ENCODE results near the gene KLHL36.

Gene KLHL36

DNA sequence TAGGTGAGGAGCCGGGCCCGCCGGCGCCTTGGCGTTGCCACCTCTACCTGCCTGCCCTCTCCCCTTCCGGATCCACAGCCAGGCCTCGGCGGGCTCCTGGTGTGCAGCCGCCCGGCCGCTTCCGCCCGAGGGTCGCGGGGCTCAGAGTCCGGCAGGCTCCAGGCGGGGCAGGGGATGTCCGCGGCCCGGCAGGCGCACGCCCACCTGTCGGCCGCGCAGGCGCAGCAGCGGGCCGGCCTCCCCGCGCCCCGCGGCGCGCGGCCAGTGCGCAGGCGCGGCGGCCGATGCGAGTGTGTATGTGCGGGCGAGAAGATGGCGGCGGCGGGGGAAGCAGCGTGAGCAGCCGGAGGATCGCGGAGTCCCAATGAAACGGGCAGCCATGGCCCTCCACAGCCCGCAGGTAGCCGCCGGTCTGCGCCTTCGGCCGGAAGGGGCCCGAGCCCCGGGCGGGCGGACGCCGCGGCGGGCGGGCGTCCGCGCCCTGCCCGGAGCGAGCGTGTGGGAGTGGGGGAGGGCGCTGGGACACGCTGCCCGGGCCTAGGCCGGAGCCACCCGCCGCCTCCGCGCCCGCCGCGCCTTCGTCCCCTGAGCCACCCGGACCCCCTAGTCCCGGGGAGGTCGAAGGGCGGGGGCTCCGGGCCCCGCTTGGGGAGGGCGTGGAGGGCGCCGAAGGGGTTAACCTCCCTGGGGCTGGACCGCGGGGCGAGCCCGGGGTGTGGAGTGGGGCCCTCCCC, 51.6 kb downstream of the KLHL36 start, which contains the start of gene USP10:
USP10 (plus strand) TSS at position 289 of the 734 bp plus-strand sequence; CDS start at position 380, 91 bp downstream.
- DNase-seq = peak; percentile 70

DNA sequence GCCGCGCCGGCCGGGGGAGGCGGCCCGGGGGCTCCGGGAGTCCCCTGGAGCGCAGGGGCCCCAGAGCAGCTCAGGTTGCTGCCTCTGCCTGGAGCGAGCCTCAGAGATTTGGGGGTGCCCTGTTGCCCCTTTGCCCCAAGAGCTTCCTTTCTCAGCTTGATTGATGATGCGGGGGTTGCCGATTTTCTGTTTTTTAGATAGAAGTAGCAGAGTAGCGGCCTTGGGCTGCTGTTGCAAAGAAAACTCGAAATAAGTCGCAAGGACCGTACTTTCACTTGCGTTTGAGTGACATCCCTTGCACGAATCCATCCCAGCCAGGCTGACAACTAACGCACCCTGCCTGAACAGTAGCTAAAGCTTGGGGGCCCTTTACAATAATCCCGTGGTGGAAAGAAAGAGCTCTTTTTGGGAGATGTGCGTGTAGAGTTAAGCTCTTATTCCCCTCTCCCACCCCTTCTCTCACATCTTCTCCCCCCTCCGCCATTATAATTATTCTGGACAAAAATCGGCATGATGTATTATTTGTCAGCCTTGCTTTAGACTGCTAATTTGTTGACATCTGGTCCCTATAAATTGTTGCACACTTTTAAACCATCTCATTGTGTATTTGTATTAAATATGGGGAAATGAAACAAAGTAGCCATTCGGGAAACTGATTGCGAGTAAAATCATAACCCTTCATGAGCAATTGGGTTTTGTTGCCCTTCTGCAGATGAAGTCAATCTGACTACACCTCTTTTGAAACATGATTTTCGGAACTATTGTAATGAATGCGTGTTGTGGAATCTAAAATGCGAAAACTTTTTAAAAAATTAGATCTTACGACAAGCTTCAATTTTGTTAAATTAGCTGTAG, 52.4 kb downstream of the KLHL36 start:
- no peak for DNase-seq

DNA sequence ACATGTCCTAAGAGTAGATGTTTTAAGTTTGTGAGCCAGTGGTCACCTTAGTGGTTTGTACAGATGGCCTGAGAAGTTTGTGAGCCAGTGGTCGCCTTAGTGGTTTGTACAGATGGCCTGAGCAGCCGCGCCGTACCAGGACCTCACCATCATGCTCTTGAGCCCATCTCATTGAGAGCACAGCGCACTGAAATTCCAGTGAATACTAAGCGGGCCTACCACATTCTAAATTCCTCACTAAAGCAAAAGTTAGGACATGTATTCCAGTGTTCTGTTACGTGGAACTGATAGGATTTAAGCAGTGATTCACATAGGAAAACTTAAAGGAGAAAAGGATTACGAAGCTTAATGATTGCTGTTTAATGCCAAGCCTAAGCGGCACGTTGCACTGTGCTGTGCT, 55.4 kb downstream of the KLHL36 start:
- no peak for DNase-seq

DNA sequence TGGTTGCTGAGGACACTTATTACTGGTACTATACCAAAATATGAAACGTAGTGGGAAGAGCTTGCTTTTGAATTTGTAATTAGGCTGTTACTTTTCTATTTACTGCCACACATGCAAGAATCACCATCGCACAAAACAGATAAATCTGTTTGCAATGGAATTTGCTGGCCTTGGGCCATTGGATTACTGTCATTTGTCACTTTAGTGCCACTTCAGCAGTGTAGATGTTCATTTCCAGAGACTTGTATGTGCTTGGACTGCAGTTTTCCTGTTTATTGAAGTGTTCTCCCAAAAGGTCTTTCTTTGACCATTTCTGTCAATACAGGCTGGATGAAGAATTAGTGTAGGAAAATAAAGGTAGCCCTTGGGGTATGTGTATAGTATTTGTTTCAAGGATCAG, 55.9 kb downstream of the KLHL36 start:
- DNase-seq = no peak

DNA sequence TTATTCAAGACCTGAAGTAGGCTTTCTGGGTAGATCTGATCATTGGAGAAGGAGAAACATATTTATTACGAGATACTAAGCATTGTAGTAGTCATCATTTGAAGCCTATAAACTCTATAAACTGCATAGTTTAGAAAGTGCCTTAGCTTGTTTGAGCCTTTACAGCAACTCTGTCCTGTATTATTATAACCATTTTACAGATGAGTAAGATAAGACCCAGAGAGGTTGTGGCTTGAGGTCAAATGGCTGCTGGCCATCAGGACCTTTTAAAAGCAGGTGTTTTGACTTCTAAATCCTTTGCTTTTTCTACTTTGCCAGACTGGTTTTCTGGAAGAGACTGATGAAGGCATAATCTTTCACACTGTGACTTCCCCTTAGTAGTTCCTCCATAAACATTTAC, 58.5 kb downstream of the KLHL36 start:
- DNase-seq = no peak

DNA sequence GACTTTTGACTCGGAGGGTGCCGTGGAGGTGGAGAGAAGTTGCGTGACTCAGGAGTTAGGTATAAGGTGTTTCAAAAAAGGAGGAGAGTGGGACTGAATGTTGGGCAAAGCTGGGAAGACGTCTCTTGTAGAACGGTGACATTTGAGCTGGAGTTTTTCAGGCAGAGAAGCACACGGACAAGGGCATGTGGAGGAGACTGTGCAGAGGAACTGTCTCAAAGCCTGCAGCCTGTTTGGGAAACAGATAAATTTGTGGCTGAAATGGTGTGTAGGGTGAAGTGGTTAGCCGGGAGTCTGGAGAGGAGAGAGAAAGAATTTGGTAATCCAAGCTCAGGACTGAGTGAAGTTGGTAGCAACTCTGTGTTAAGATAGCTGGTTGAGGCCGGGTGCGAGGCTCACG, 61.3 kb downstream of the KLHL36 start:
- no peak for DNase-seq

DNA sequence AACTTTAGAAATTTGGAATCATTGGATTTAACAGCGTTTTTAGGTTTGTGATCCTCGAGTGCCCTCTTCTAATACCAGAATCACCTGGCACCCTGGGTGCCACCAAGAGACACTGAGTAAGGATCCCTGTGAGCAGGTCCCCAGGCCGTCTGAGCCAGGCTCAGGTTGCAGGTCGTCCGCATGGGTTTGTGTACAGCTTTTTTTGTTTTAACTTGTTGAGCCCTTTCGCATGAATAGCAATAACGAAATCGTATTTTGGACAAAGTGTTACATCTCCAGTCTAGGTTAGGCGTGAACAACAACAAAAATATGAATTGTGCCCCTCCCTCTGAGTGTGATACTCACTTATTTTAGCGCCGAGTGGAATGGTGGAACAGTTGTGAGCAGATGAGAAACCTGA, 62.4 kb downstream of the KLHL36 start:
- no peak for DNase-seq
